ENCODE data around the gene RYR2.

DNA sequence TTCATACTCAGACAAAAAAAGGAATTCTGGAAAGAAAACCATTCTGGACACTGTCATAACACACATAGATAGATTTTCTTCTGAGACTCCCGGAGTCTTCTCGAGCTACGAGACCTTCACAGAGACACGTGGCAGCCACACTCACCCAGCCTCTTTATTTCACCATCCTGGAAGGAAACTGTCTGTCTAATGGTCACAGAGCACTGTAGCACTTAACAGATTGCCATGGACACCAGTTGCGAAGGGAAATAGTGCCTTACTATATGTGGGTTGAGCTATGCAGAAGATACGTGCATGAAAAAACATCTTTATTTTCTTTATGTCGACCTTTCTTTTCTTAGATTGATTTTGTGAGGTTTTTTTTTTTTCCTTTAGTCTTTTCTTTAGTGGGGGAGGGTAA, 790.9 kb downstream of the RYR2 start:
- no peak for TF ChIP-seq POLR2A (IDR thresholded peaks at IDR 0.05)
- TF ChIP-seq, protein P1, sequence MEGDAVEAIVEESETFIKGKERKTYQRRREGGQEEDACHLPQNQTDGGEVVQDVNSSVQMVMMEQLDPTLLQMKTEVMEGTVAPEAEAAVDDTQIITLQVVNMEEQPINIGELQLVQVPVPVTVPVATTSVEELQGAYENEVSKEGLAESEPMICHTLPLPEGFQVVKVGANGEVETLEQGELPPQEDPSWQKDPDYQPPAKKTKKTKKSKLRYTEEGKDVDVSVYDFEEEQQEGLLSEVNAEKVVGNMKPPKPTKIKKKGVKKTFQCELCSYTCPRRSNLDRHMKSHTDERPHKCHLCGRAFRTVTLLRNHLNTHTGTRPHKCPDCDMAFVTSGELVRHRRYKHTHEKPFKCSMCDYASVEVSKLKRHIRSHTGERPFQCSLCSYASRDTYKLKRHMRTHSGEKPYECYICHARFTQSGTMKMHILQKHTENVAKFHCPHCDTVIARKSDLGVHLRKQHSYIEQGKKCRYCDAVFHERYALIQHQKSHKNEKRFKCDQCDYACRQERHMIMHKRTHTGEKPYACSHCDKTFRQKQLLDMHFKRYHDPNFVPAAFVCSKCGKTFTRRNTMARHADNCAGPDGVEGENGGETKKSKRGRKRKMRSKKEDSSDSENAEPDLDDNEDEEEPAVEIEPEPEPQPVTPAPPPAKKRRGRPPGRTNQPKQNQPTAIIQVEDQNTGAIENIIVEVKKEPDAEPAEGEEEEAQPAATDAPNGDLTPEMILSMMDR (IDR thresholded peaks at IDR 0.05), result no peak
